Hepatocyte (in vitro differentiated cells): Measurements from ENCODE around the gene TSGA10IP. TPM values are rescaled to one million over a fixed set of nuclear protein-coding genes. Genes with fewer than 3 reads are reported as not detected.
A peak's percentile ranks its signal among the peaks of the same experiment; 100 is the strongest.

Experiments
- DNase-seq: peaks from one replicate; pipeline ENCODE4 v3.0.0-alpha.2; 2016; ENCODE audit warnings: low spot score
- H2AFZ ChIP-seq: fragments of 200-600 bp; sonication (generic); 2 replicates; pipeline ENCODE4 v1.6.0; 2016; ENCODE audit warnings: antibody characterized with exemption, mild to moderate bottlenecking
- H3K27ac ChIP-seq: fragments of 200-600 bp; sonication (generic); 2 replicates; pipeline ENCODE4 v1.5.1; 2016; ENCODE audit warnings: mild to moderate bottlenecking
- H3K27me3 ChIP-seq: fragments of 200-600 bp; sonication (generic); 2 replicates; pipeline ENCODE4 v1.6.1; 2016
- H3K36me3 ChIP-seq: fragments of 200-600 bp; sonication (generic); replicated peaks from 2 replicates; pipeline ENCODE4 v1.5.1; 2016; ENCODE audit warnings: low read depth; ENCODE audit not compliant: insufficient read depth
- H3K4me1 ChIP-seq: fragments of 200-600 bp; sonication (generic); 2 replicates; pipeline ENCODE4 v1.5.1; 2016; ENCODE audit warnings: mild to moderate bottlenecking, moderate library complexity; ENCODE audit not compliant: insufficient read depth
- H3K4me2 ChIP-seq: fragments of 200-600 bp; sonication (generic); 2 replicates; pipeline ENCODE4 v1.6.0; 2016
- H3K4me3 ChIP-seq: fragments of 200-600 bp; sonication (generic); 2 replicates; pipeline ENCODE4 v1.5.1; 2016; ENCODE audit warnings: mild to moderate bottlenecking
- H3K79me2 ChIP-seq: fragments of 200-600 bp; sonication (generic); 2 replicates; pipeline ENCODE4 v1.6.0; 2017; ENCODE audit warnings: mild to moderate bottlenecking
- H3K9me2 ChIP-seq: fragments of 200-600 bp; sonication (generic); replicated peaks from 2 replicates; pipeline ENCODE4 v1.6.0; 2017; ENCODE audit warnings: mild to moderate bottlenecking; ENCODE audit not compliant: insufficient read depth
- H3K9me3 ChIP-seq: fragments of 200-600 bp; sonication (generic); 2 replicates; pipeline ENCODE4 v1.5.1; 2016; ENCODE audit warnings: low read depth, mild to moderate bottlenecking
- H4K20me1 ChIP-seq: fragments of 200-600 bp; sonication (generic); 2 replicates; pipeline ENCODE4 v1.6.0; 2016; ENCODE audit warnings: mild to moderate bottlenecking; ENCODE audit not compliant: insufficient read depth, poor library complexity, severe bottlenecking
- CTCF ChIP-seq: fragments of 200-600 bp; sonication (generic); IDR thresholded peaks from 2 replicates; pipeline ENCODE4 v1.5.1; 2016; ENCODE audit warnings: antibody characterized with exemption, mild to moderate bottlenecking; ENCODE audit not compliant: poor library complexity
- EZH2 ChIP-seq: fragments of 200-600 bp; sonication (generic); IDR thresholded peaks from 2 replicates; pipeline ENCODE4 v1.6.1; 2016; ENCODE audit warnings: antibody characterized with exemption, mild to moderate bottlenecking, borderline replicate concordance
- EZH2phosphoT487 ChIP-seq: fragments of 200-600 bp; sonication (generic); IDR thresholded peaks from one replicate; pipeline ENCODE4 v1.6.1; 2018; ENCODE audit warnings: antibody characterized with exemption, mild to moderate bottlenecking, low read depth, moderate library complexity; ENCODE audit not compliant: unreplicated experiment, severe bottlenecking
- WGBS: methylation state at CpG from one replicate; pipeline ENCODE4 v1.1.6; 2016; ENCODE audit warnings: low lambda C conversion rate; ENCODE audit errors: missing lambda C conversion rate; 5-methylcytosine and 5-hydroxymethylcytosine counted together
- polyA plus RNA-seq: library from polyadenylated mRNA; unstranded; fragments of >200 nt; fragmentation: Nextera tagmentation; extraction: Ambion mirVana; gene quantifications from 2 replicates; pipeline ENCODE4 v1.2.1, GENCODE V29; 2016
- total RNA-seq: library from RNA; depleted of rRNA; stranded (reverse); fragments of >200 nt; gene quantifications from 2 replicates; pipeline ENCODE4 v1.2.3, GENCODE V29; 2014

Gene TSGA10IP
- total and polyA plus RNA-seq, 2 experiments from 2014 or later, result not detected

- H3K27me3 ChIP-seq, result no peaks in the 10 kb centered on the region
- no peak overlapping the region for H3K4me3 ChIP-seq
- no peak overlapping the region for H3K4me2 ChIP-seq
- H3K79me2 ChIP-seq, result peaks cover 12% of the 10 kb centered on the region
- H3K9me2 ChIP-seq, result no peaks in the 10 kb centered on the region
- H3K27ac ChIP-seq, result no peak overlapping the region
- H2AFZ ChIP-seq, result no peak overlapping the region
- peaks cover 28% of the 10 kb centered on the region for H3K4me1 ChIP-seq
- no peaks in the 10 kb centered on the region for H3K9me3 ChIP-seq
- no peaks in the 10 kb centered on the region for H4K20me1 ChIP-seq
- 73% methylated on average over 4 of the region's 4 CpGs for WGBS
- no peak for TF ChIP-seq EZH2
- H3K36me3 ChIP-seq, result no peaks in the 10 kb centered on the region
- DNase-seq, result no peak
Observed at GRCh38 chr11:65912845-65913244, 32.4 kb upstream of the TSGA10IP start.

DNA sequence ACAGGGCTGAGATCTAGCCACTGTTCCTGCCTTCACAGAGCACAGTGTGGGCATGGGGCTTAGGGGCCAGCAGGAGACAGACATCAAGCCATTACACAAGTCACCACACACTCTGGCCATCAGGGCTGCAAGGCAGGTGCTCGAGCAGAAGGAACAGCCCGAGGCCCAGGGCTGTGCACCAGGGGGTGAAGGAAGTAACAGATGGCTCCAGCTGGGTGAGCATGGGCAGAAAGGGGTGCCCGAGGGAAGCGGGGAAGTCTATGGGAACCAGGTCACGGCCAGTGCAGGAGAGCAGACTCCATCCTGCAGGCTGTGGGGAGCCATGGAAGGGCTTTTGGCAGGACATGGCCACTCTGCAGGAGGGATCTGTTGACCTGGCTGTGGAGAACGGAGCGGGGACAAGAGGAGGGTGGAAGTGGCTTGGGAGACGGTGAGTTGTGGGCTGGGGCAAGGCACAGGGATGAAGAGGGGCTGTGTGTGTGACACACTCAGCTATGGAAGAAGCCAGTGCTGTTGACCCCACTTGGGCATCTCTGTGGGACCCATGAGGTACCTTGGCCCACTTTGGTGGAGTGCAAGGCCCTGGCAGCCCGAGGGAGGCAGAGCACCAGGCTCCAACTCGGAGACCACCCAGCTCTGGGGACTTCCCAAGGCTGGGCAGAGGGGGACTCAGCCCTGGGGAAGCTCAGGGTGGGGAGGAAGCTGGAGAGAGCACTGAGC lies 30.0 kb upstream of the TSGA10IP start:
- Histone ChIP-seq H3K4me3 (no peak overlapping the region), H3K4me1 (peaks cover 36% of the 10 kb centered on the region), H3K79me2 (peaks cover 26% of the 10 kb centered on the region), H4K20me1 (no peaks in the 10 kb centered on the region), H3K4me2 (no peak overlapping the region), H3K9me3 (no peaks in the 10 kb centered on the region), H2AFZ (no peak overlapping the region), H3K9me2 (no peaks in the 10 kb centered on the region), H3K27ac (peak overlapping the region; percentile 92), H3K27me3 (no peaks in the 10 kb centered on the region), H3K36me3 (no peaks in the 10 kb centered on the region)
- WGBS, result 81% methylated on average over 10 of the region's 10 CpGs
- DNase-seq, result no peak
- TF ChIP-seq EZH2phosphoT487 (no peak), CTCF (no peak), EZH2 (no peak)

DNA sequence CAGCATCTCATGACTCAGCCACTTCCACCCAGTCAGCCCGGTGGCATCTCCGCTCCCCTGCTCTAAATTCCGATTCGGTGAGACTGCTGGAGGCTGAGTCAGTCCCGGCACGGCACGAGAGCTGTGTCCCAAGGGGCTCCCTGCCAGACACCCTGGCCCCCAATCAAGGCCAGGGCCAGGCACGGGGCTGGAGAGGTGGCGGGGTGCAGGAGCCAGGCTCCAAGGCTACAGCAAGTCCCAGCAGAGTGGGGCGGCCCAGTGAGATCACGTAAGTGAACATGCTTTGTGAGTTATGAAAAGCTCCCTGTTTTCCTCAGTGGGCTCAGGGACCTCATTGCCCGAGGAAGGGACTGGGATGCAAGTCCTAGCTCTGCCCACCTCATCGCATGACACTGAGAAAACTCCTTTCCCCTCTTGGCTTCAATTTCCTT lies 29.4 kb upstream of the TSGA10IP start:
- Histone ChIP-seq H3K4me3 (no peak overlapping the region), H3K4me1 (peaks cover 41% of the 10 kb centered on the region), H3K27me3 (no peaks in the 10 kb centered on the region), H2AFZ (no peak overlapping the region), H3K36me3 (no peaks in the 10 kb centered on the region), H3K27ac (peak overlapping the region; percentile 91), H3K4me2 (peak overlapping the region; percentile 93), H4K20me1 (no peaks in the 10 kb centered on the region), H3K79me2 (peaks cover 32% of the 10 kb centered on the region), H3K9me3 (no peaks in the 10 kb centered on the region), H3K9me2 (no peaks in the 10 kb centered on the region)
- 49% methylated on average over 13 of the region's 13 CpGs for WGBS
- no peak for TF ChIP-seq CTCF
- no peak for TF ChIP-seq EZH2
- no peak for TF ChIP-seq EZH2phosphoT487
- peak; percentile 89 for DNase-seq

GRCh38 chr11:65916391-65916790 lies 28.9 kb upstream of the TSGA10IP start:
- Histone ChIP-seq H4K20me1 (no peaks in the 10 kb centered on the region), H3K4me2 (peak overlapping the region; percentile 93), H3K79me2 (peaks cover 32% of the 10 kb centered on the region), H3K9me2 (no peaks in the 10 kb centered on the region), H3K36me3 (no peaks in the 10 kb centered on the region), H2AFZ (no peak overlapping the region), H3K27me3 (no peaks in the 10 kb centered on the region), H3K4me3 (no peak overlapping the region), H3K4me1 (peaks cover 43% of the 10 kb centered on the region), H3K27ac (peak overlapping the region; percentile 91), H3K9me3 (no peaks in the 10 kb centered on the region)
- DNase-seq, result no peak
- TF ChIP-seq CTCF (no peak), EZH2 (no peak), EZH2phosphoT487 (no peak)
- WGBS, result 87% methylated on average over 7 of the region's 7 CpGs
